DND-41 (cell line): ENCODE measurements around the gene P2RX5.

Source experiments
- ATAC-seq: fragments of 200-7000 bp; cut with Tn5 transposase; 3 replicates; pipeline ENCODE4 v1.9.1; 2021; ENCODE audit warnings: low read depth; ENCODE audit not compliant: insufficient read depth
- DNase-seq: peaks from one replicate; pipeline ENCODE4 v3.0.0-alpha.2; 2020
- H2AFZ ChIP-seq: 2 replicates; pipeline ENCODE4 v1.6.0; 2012; ENCODE audit warnings: low read depth, low read length
- H3K27ac ChIP-seq: 2 replicates; pipeline ENCODE4 v1.5.1; 2012; ENCODE audit warnings: low read length, inconsistent platforms
- H3K27me3 ChIP-seq: fragments of 200-600 bp; sonication (generic); 2 replicates; pipeline ENCODE4 v1.6.0; 2012; ENCODE audit warnings: low read length, mild to moderate bottlenecking, inconsistent platforms; ENCODE audit not compliant: insufficient read depth, poor library complexity
- H3K36me3 ChIP-seq: 2 replicates; pipeline ENCODE4 v1.5.1; 2012; ENCODE audit warnings: low read length, inconsistent platforms; ENCODE audit not compliant: insufficient read depth
- H3K4me1 ChIP-seq: 2 replicates; pipeline ENCODE4 v1.5.1; 2012; ENCODE audit warnings: mild to moderate bottlenecking, low read length; ENCODE audit not compliant: insufficient read depth
- H3K4me2 ChIP-seq: 2 replicates; pipeline ENCODE4 v1.6.0; 2012; ENCODE audit warnings: mild to moderate bottlenecking, moderate library complexity, low read length, inconsistent platforms; ENCODE audit not compliant: insufficient read depth
- H3K4me3 ChIP-seq, 2 experiments: fragments of 200-600 bp in 1 of 2; shearing (Covaris generic) in 1 of 2; 2 replicates each; pipeline ENCODE4 v1.5.1; 2012 to 2016; ENCODE audit warnings: inconsistent platforms in 2 of 2, low read length in 2 of 2, mild to moderate bottlenecking in 2 of 2, low read depth in 1 of 2, moderate library complexity in 1 of 2
- H3K79me2 ChIP-seq: 2 replicates; pipeline ENCODE4 v1.6.0; 2012; ENCODE audit warnings: low read length, inconsistent platforms; ENCODE audit not compliant: insufficient read depth
- H3K9ac ChIP-seq: 2 replicates; pipeline ENCODE4 v1.6.0; 2012; ENCODE audit warnings: low read depth, mild to moderate bottlenecking, inconsistent platforms, low read length, moderate library complexity
- H3K9me3 ChIP-seq: 2 replicates; pipeline ENCODE4 v1.5.1; 2012; ENCODE audit warnings: low read length, moderate library complexity, mild to moderate bottlenecking, inconsistent platforms; ENCODE audit not compliant: insufficient read depth, severe bottlenecking
- H4K20me1 ChIP-seq: 2 replicates; pipeline ENCODE4 v1.6.0; 2012; ENCODE audit warnings: low read length; ENCODE audit not compliant: insufficient read depth
- CTCF ChIP-seq: IDR thresholded peaks from 2 replicates; pipeline ENCODE4 v1.5.1; 2012; ENCODE audit warnings: borderline replicate concordance, low read length, moderate library complexity, mild to moderate bottlenecking; ENCODE audit not compliant: poor library complexity, severe bottlenecking; ENCODE audit errors: extremely low read depth
- EZH2 ChIP-seq: IDR thresholded peaks from 3 replicates; pipeline ENCODE4 v1.6.1; 2012; ENCODE audit warnings: borderline replicate concordance, low read depth, mild to moderate bottlenecking, moderate library complexity, low read length, inconsistent platforms; ENCODE audit not compliant: severe bottlenecking

P2RX5 gene

GRCh38 chr17:3657874-3658783 lies 37.8 kb downstream of the P2RX5 start:
- Histone ChIP-seq H3K36me3 (peaks cover 12% of the 10 kb centered on the region; the same call in 1 of the 2 replicates), H3K4me1 (no peaks in the 10 kb centered on the region), H3K9ac (no peak overlapping the region), H3K4me3 (no peak overlapping the region), H2AFZ (no peak overlapping the region), H3K9me3 (no peaks in the 10 kb centered on the region), H4K20me1 (no peaks in the 10 kb centered on the region), H3K27me3 (no peaks in the 10 kb centered on the region), H3K79me2 (no peaks in the 10 kb centered on the region), H3K4me2 (no peak overlapping the region), H3K27ac (no peak overlapping the region)
- no peak for TF ChIP-seq CTCF
- TF ChIP-seq EZH2 = no peak
- ATAC-seq = no peak
- no peak for DNase-seq

GRCh38 chr17:3657588-3657869 lies 38.4 kb downstream of the P2RX5 start:
- Histone ChIP-seq H3K4me2 (no peak overlapping the region), H3K4me3 (no peak overlapping the region), H3K9me3 (no peaks in the 10 kb centered on the region), H3K4me1 (no peaks in the 10 kb centered on the region), H4K20me1 (no peaks in the 10 kb centered on the region), H3K79me2 (no peaks in the 10 kb centered on the region), H3K27me3 (no peaks in the 10 kb centered on the region), H3K27ac (no peak overlapping the region), H2AFZ (no peak overlapping the region), H3K9ac (no peak overlapping the region), H3K36me3 (peaks cover 12% of the 10 kb centered on the region; the same call in 1 of the 2 replicates)
- ATAC-seq (no peak), DNase-seq (no peak)
- TF ChIP-seq EZH2 (no peak), CTCF (no peak)

- H3K79me2 ChIP-seq = no peaks in the 10 kb centered on the region
- H3K4me1 ChIP-seq = no peaks in the 10 kb centered on the region
- TF ChIP-seq EZH2 (no peak), CTCF (no peak)
- H3K4me2 ChIP-seq = no peak overlapping the region
- H3K27ac ChIP-seq = no peak overlapping the region
- no peak overlapping the region for H3K4me3 ChIP-seq
- no peak overlapping the region for H3K9ac ChIP-seq
- ATAC-seq (no peak; the same call in 2 of the 3 replicates), DNase-seq (no peak)
- H3K27me3 ChIP-seq = no peaks in the 10 kb centered on the region
- H4K20me1 ChIP-seq = no peaks in the 10 kb centered on the region
- H2AFZ ChIP-seq = no peak overlapping the region
- H3K36me3 ChIP-seq = peaks cover 12% of the 10 kb centered on the region; the same call in 1 of the 2 replicates
- H3K9me3 ChIP-seq = no peaks in the 10 kb centered on the region
Measured at GRCh38 chr17:3656755-3657587, 39.0 kb downstream of the P2RX5 start.
